Right lobe of liver (tissue), 4 donors: ENCODE measurements around the gene PLEKHG3.

Experiments
- POLR2A ChIP-seq: fragments of 450-650 bp; IDR thresholded peaks from one replicate; pipeline ENCODE4 v1.6.1; 2017; ENCODE audit warnings: antibody characterized with exemption, mild to moderate bottlenecking
- TF ChIP-seq, protein P1 (sequence below), 4 donors: fragments of 200-600 bp in 3 of 4; fragments of 450-650 bp in 1 of 4; IDR thresholded peaks; one replicate each; pipeline versions ENCODE4 v1.5.1 to v1.8.0; 2016 to 2022; ENCODE audit warnings: antibody characterized with exemption in 4 of 4, mild to moderate bottlenecking in 2 of 4
- donor health status: DM: no; HTN: no; CAD: no.
- donor health status: DM: no; HTN: no; CAD: no.
- donor health status: DM: no; HTN: yes; CAD: no.

DNA sequence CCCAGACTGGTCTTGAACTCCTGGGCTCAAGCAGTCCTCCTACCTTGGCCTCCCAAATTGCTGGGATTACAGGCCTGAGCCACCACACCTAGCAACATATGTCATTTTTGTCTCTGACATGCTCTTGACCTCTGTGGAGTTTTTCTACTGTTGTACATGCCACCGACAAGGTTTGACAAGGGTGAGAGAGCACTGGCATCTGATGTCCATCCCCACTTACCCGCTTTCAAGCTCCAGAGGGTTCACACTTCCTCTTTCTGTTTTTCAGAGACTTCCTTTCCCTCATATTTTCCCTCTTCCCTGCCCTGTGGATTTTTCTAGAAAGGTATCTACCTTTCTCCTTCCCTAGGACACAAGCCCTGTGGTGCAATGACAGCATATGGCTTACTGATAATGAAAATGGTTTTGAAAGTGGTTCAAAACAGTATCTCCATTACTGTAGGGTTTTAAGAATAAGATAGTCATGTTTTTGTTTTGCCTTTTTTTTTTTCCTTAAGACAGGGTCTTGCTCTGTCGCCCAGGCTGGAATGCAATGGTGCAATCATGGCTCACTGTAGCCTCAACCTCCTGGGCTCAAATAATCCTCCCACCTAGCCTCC is 27.7 kb upstream of the PLEKHG3 start:
- TF ChIP-seq, protein P1, sequence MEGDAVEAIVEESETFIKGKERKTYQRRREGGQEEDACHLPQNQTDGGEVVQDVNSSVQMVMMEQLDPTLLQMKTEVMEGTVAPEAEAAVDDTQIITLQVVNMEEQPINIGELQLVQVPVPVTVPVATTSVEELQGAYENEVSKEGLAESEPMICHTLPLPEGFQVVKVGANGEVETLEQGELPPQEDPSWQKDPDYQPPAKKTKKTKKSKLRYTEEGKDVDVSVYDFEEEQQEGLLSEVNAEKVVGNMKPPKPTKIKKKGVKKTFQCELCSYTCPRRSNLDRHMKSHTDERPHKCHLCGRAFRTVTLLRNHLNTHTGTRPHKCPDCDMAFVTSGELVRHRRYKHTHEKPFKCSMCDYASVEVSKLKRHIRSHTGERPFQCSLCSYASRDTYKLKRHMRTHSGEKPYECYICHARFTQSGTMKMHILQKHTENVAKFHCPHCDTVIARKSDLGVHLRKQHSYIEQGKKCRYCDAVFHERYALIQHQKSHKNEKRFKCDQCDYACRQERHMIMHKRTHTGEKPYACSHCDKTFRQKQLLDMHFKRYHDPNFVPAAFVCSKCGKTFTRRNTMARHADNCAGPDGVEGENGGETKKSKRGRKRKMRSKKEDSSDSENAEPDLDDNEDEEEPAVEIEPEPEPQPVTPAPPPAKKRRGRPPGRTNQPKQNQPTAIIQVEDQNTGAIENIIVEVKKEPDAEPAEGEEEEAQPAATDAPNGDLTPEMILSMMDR (IDR thresholded peaks at IDR 0.05) = no peak
- TF ChIP-seq POLR2A = no peak
